ENCODE results near the gene TRIM61. TPM values are rescaled to one million over a fixed set of nuclear protein-coding genes. Genes with fewer than 3 reads are reported as not detected.

The TRIM61 gene
- total RNA-seq, 2 donors from 2014 or later: 0.95 TPM; not detected in 1

DNA sequence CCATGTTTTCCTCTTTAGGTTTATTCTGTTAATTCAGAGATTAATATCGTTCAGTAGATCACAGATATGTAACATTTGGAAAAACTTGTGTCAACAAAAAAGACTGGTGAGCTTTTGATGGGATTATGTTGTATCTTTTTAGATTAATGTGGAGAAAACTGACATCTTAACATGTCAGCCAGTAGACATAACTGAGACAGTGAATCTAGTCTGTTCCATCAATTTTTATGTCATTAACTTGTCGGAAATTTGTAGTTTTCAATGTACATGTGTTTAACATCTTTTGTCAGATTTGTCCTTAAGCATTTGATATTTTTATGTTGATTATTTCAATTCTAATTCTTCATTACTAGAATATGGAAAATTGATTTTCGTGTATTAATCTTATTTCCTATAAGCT lies 58.5 kb downstream of the TRIM61 start:
- ATAC-seq (ENCODE audit: insufficient number of reproducible peaks, low FRiP score, low read depth) (no peak), DNase-seq (ENCODE audit: low spot score) (no peak)
- H3K9me3 ChIP-seq: no peaks in the 10 kb centered on the region
- H3K4me3 ChIP-seq: no peak overlapping the region
- no peak overlapping the region for H3K27ac ChIP-seq
- no peaks in the 10 kb centered on the region for H3K27me3 ChIP-seq (replicated peaks; ENCODE audit: insufficient read depth)
- no peaks in the 10 kb centered on the region for H3K36me3 ChIP-seq
- H3K4me1 ChIP-seq (ENCODE audit: control insufficient read depth in 1 of 2, low read depth in 2 of 2): no peaks in the 10 kb centered on the region
- TF ChIP-seq, protein P1, sequence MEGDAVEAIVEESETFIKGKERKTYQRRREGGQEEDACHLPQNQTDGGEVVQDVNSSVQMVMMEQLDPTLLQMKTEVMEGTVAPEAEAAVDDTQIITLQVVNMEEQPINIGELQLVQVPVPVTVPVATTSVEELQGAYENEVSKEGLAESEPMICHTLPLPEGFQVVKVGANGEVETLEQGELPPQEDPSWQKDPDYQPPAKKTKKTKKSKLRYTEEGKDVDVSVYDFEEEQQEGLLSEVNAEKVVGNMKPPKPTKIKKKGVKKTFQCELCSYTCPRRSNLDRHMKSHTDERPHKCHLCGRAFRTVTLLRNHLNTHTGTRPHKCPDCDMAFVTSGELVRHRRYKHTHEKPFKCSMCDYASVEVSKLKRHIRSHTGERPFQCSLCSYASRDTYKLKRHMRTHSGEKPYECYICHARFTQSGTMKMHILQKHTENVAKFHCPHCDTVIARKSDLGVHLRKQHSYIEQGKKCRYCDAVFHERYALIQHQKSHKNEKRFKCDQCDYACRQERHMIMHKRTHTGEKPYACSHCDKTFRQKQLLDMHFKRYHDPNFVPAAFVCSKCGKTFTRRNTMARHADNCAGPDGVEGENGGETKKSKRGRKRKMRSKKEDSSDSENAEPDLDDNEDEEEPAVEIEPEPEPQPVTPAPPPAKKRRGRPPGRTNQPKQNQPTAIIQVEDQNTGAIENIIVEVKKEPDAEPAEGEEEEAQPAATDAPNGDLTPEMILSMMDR (IDR thresholded peaks at IDR 0.05): no peak

Other genes with a start within 250 kb of the TRIM61 start
- not detected for gene SMIM31, start 223.5 kb downstream of the TRIM61 start, total RNA-seq
- not detected for gene APELA, start 100.5 kb downstream of the TRIM61 start, total RNA-seq
- not detected for gene TRIM60, start 54.3 kb upstream of the TRIM61 start, total RNA-seq
- not detected for gene TRIM75, start 76.2 kb upstream of the TRIM61 start, total RNA-seq
- 10 to 100 TPM in 1 of 2 donors, 1 to 10 TPM in 1; 4.7 to 18.6 TPM for gene TMEM192, start 135.2 kb upstream of the TRIM61 start, total RNA-seq
- gene KLHL2, start 229.9 kb upstream of the TRIM61 start, total RNA-seq: 10 to 100 TPM; 13.5 to 48.2 TPM